ENCODE results near the gene FYN.

Gene FYN

GRCh38 chr6:111870051-111870741, 3.1 kb downstream of the FYN start:
- Mint-ChIP-seq H3K4me3 (peak overlapping the region; percentile 98), H3K36me3 (ENCODE audit: low read depth) (peaks cover 70% of the 10 kb centered on the region), H3K27me3 (no peaks in the 10 kb centered on the region), H3K4me1 (ENCODE audit: low read depth) (peaks cover 71% of the 10 kb centered on the region), H3K27ac (peak overlapping the region; percentile 98), H3K9me3 (no peaks in the 10 kb centered on the region)
- DNase-seq: no peak

GRCh38 chr6:111866857-111867256, 6.4 kb downstream of the FYN start:
- peaks cover 92% of the 10 kb centered on the region for H3K36me3 Mint-ChIP-seq (ENCODE audit: low read depth)
- peak overlapping the region; percentile 98 for H3K4me3 Mint-ChIP-seq
- peak overlapping the region; percentile 98 for H3K27ac Mint-ChIP-seq
- DNase-seq: no peak
- H3K27me3 Mint-ChIP-seq: no peaks in the 10 kb centered on the region
- peaks cover 90% of the 10 kb centered on the region for H3K4me1 Mint-ChIP-seq (ENCODE audit: low read depth)
- H3K9me3 Mint-ChIP-seq: no peaks in the 10 kb centered on the region

DNA sequence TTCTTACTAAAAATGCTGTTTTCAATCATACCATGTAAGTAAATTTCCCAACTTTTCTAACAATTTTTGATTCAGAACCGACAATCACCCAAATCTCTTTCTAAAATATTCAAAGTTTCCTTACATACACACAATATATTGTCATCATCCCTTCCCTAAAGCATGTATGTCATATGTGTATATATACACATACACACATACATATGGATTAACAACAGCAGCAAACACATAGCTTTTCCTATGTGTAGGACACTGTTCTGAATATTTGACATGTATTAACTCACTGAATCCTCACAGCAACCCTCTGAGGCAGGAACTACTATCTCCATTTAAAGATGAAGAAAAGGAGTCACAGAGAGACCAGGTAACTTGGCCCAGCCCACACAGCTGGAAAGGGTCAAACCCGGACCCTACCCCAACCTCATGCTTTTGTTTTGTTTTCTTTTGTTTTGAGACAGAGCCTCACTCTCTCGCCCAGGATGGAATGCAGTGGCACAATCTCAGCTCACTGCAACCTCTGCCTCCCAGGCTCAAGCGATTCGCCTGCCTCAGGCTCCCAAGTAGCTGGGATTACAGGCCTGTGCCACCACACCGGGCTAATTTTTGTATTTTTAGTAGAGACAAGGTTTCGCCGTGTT, 7.2 kb downstream of the FYN start:
- H3K27ac Mint-ChIP-seq: peak overlapping the region; percentile 98
- no peaks in the 10 kb centered on the region for H3K9me3 Mint-ChIP-seq
- H3K4me3 Mint-ChIP-seq: peak overlapping the region; percentile 98
- H3K36me3 Mint-ChIP-seq (ENCODE audit: low read depth): peaks cover 92% of the 10 kb centered on the region
- H3K4me1 Mint-ChIP-seq (ENCODE audit: low read depth): peaks cover 97% of the 10 kb centered on the region
- DNase-seq: no peak
- no peaks in the 10 kb centered on the region for H3K27me3 Mint-ChIP-seq

DNA sequence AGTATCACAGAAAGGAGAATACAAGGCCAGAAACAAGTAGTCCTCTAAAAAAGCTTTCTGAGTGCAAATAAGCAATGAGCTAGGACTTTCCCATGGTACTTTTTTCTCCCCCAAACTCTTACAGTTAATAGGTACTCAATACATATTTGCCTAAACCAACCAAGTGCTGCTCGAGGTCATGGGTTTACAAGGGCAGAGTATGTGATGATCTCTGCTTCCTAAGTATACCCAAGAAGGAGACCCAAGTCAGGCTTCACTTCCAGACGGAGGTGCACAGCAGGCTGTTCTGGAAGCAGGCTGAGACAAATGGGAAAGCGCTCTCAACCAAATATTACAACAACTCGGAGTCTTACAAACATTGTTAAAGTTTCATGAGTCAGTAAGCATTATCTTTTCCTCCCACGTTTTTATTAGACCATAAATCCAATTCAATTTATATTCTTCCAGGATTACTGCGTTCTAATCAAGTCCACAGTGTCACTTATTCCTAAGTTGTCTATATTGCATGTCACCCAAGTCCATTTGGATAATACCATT, 8.1 kb downstream of the FYN start:
- Mint-ChIP-seq H3K27me3 (no peaks in the 10 kb centered on the region), H3K4me3 (peak overlapping the region; percentile 98), H3K27ac (peak overlapping the region; percentile 98), H3K4me1 (ENCODE audit: low read depth) (peaks cover 100% of the 10 kb centered on the region), H3K9me3 (no peaks in the 10 kb centered on the region), H3K36me3 (ENCODE audit: low read depth) (peaks cover 92% of the 10 kb centered on the region)
- no peak for DNase-seq

DNA sequence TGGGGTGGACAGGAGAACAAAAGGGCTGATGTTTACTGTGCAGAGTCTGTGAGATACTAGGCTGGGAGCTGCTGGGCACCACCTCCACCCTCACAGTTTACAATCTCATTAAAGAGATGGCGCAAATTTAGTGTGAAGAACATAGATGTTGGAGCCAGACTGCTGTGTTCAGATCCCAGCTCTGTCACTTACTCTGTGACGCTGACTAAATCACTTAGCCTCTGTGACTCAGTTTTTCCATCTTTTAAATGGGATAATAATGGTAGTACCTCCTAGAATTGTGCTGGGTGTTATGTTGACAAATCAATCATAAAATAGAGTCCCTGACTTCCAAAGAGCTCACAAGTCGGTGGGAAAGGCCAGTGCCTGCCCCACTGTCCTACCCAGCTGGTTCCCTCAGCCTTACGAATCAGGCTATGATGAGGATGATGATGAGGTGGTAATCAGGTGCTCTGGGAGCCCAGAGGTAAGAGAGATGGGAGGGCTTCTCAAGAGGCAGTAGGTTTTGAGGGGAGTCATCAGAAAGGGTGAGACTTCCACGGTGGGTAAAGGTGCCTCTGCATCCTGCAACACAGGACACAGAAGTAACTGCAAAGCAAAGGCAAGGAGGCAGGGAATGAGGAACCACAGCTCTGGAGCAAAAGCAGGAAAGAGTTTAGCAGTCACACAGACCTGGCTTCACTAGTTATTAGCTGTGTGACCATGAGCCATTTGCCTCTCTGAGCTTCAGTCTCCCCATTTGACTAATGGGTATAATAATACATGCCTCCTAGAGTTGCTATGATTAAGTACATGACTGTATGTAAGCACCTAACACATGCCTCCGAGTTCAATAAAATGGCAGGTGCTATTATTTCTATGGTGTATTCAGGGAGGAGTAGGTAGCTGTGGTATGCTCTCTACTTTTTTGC, 8.9 kb downstream of the FYN start:
- Mint-ChIP-seq H3K36me3 (ENCODE audit: low read depth) (peaks cover 91% of the 10 kb centered on the region), H3K4me1 (ENCODE audit: low read depth) (peaks cover 100% of the 10 kb centered on the region), H3K9me3 (no peaks in the 10 kb centered on the region), H3K4me3 (peak overlapping the region; percentile 98), H3K27me3 (no peaks in the 10 kb centered on the region), H3K27ac (peak overlapping the region; percentile 98)
- no peak for DNase-seq

DNA sequence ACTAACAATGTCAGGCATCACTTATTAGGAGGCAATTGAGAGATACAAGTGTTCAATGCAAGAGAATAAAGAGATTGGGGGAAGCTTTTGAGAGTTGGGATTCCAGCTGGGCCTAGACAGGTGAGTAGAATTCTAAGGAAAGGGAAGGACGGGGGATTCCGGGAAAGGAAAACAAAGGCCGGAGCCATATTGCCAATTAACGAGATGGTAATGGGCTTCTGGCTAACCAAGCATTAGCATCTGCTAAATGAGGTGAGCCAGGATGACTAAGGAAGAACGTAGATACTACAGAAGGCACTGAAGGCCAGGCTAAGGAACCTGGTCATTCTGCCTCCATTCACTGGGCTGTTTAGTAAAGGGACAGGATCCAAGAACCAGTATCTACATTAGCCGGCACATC, 10.5 kb downstream of the FYN start:
- H3K36me3 Mint-ChIP-seq (ENCODE audit: low read depth): peaks cover 89% of the 10 kb centered on the region
- H3K4me1 Mint-ChIP-seq (ENCODE audit: low read depth): peaks cover 100% of the 10 kb centered on the region
- H3K27me3 Mint-ChIP-seq: no peaks in the 10 kb centered on the region
- peak overlapping the region; percentile 98 for H3K4me3 Mint-ChIP-seq
- H3K9me3 Mint-ChIP-seq: no peaks in the 10 kb centered on the region
- no peak for DNase-seq
- H3K27ac Mint-ChIP-seq: peak overlapping the region; percentile 98

DNA sequence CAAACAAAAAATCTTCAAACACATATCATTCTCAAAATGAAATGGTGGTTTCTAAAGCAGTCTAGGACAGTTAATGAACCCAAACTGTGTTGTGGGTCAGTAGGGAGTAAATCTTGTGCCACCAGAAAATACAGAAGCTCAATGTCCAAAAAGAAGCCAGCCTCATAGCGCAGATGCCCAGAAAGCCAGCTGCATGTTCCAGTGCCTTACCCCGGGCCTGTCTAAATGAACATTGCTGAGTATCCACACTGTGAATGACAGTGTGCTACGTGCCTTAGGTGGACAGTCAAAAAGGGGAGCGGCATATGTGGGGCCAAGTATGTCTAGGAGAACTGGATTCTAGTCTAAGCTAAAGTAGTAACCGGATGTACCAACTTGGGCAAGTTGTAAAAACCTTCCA, 10.9 kb downstream of the FYN start:
- Mint-ChIP-seq H3K4me1 (ENCODE audit: low read depth) (peaks cover 100% of the 10 kb centered on the region), H3K27me3 (no peaks in the 10 kb centered on the region), H3K36me3 (ENCODE audit: low read depth) (peaks cover 89% of the 10 kb centered on the region), H3K27ac (peak overlapping the region; percentile 98), H3K9me3 (no peaks in the 10 kb centered on the region), H3K4me3 (peak overlapping the region; percentile 16)
- no peak for DNase-seq

- Mint-ChIP-seq H3K4me1 (ENCODE audit: low read depth) (peaks cover 99% of the 10 kb centered on the region), H3K27me3 (no peaks in the 10 kb centered on the region), H3K4me3 (peak overlapping the region; percentile 51), H3K27ac (peak overlapping the region; percentile 98), H3K36me3 (ENCODE audit: low read depth) (peaks cover 86% of the 10 kb centered on the region), H3K9me3 (no peaks in the 10 kb centered on the region)
- DNase-seq: no peak
Measured at GRCh38 chr6:111861431-111861885, 11.8 kb downstream of the FYN start.

GRCh38 chr6:111858347-111858746, 14.9 kb downstream of the FYN start:
- H3K27me3 Mint-ChIP-seq: no peaks in the 10 kb centered on the region
- no peak for DNase-seq
- H3K27ac Mint-ChIP-seq: peak overlapping the region; percentile 98
- no peaks in the 10 kb centered on the region for H3K9me3 Mint-ChIP-seq
- peaks cover 98% of the 10 kb centered on the region for H3K4me1 Mint-ChIP-seq (ENCODE audit: low read depth)
- H3K36me3 Mint-ChIP-seq (ENCODE audit: low read depth): peaks cover 88% of the 10 kb centered on the region
- peak overlapping the region; percentile 15 for H3K4me3 Mint-ChIP-seq

DNA sequence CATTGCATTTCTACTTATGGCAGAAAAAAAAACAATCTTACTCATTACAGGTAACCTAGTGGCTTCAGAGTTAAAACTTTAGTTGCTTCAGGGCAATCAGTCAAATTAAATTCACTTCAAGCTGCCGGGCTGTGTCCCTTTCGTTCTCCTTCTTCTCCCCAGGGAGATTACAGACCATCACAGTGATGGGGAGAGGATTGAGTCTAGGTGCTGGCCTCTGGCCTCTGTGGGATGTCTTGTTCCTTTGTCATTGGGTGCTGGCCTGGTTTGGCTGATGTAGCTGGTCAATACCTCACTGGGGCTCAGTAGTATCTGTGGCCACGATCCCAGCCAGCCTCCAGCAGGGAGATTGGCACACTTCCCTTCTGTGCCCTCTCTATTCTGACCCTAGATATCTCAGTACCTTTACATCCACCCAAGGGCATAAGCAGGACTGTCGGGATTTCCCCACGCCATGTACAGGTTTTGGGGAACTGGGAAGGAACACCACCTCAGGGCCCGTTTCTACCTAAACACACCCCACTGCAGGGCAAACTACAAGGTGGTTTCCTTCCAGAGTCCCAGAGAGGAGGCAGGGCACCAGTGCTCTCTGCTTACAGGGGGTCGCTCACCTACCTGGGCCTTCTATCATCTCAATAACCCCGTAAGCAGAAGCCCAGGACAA, 15.4 kb downstream of the FYN start:
- H3K36me3 Mint-ChIP-seq (ENCODE audit: low read depth): peaks cover 88% of the 10 kb centered on the region
- no peak for DNase-seq
- peak overlapping the region; percentile 15 for H3K4me3 Mint-ChIP-seq
- H3K9me3 Mint-ChIP-seq: no peaks in the 10 kb centered on the region
- H3K27me3 Mint-ChIP-seq: no peaks in the 10 kb centered on the region
- H3K27ac Mint-ChIP-seq: peak overlapping the region; percentile 98
- peaks cover 98% of the 10 kb centered on the region for H3K4me1 Mint-ChIP-seq (ENCODE audit: low read depth)

DNA sequence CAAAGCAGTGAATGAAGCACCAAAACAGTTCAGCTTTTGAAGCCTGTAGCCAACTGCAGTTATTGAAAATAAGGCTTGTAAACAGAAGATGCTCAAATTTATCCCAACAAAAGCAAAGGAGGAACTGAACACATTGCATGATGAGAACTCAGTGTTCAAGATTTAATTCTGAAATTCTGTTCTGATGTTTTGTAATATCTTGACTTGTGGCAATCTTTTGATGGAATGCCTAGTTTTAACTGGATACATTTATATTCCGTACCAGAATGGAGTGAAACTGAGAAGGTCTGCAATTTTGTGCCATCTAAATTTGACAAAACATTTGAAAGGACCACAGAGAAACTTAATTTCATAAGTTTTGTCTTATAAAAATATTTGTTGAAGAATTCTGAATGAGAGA, 17.5 kb downstream of the FYN start:
- Mint-ChIP-seq H3K36me3 (ENCODE audit: low read depth) (peaks cover 88% of the 10 kb centered on the region), H3K4me1 (ENCODE audit: low read depth) (peaks cover 98% of the 10 kb centered on the region), H3K9me3 (no peaks in the 10 kb centered on the region), H3K4me3 (peak overlapping the region; percentile 25), H3K27ac (peak overlapping the region; percentile 80), H3K27me3 (no peaks in the 10 kb centered on the region)
- DNase-seq: no peak

GRCh38 chr6:111854683-111855082, 18.6 kb downstream of the FYN start:
- H3K27ac Mint-ChIP-seq: peak overlapping the region; percentile 83
- no peaks in the 10 kb centered on the region for H3K9me3 Mint-ChIP-seq
- H3K4me3 Mint-ChIP-seq: no peak overlapping the region
- no peaks in the 10 kb centered on the region for H3K27me3 Mint-ChIP-seq
- H3K36me3 Mint-ChIP-seq (ENCODE audit: low read depth): peaks cover 89% of the 10 kb centered on the region
- H3K4me1 Mint-ChIP-seq (ENCODE audit: low read depth): peaks cover 98% of the 10 kb centered on the region
- DNase-seq: no peak

DNA sequence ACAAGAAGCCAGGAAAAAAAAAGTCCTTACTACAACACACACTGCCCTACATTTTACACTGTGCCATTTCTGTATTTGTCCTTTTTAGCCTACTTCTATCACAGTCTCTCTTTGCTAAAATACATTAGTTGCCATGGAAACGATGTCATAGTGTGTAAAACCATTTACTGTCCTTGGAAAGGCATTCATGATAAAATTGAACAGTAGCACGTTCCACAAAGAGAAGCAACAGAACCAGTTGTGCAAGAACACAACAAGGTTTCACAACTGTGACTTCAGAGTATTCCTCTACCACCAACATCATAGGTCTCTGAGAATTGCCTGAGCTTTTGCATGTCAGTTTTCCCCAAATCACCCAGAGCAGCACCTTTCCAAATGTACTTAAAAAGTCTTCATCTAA, 20.5 kb downstream of the FYN start:
- Mint-ChIP-seq H3K27ac (peak overlapping the region; percentile 60), H3K4me3 (no peak overlapping the region), H3K36me3 (ENCODE audit: low read depth) (peaks cover 87% of the 10 kb centered on the region), H3K4me1 (ENCODE audit: low read depth) (peaks cover 88% of the 10 kb centered on the region), H3K27me3 (no peaks in the 10 kb centered on the region), H3K9me3 (no peaks in the 10 kb centered on the region)
- DNase-seq: no peak
